Glutamatergic neuron (in vitro differentiated cells): Measurements from ENCODE around the gene SLF1. TPM values are rescaled to one million over a fixed set of nuclear protein-coding genes. Genes with fewer than 3 reads are reported as not detected.

Source experiments
- DNase-seq: peaks from one replicate; pipeline ENCODE4 v3.0.0; 2022
- H3K27ac Mint-ChIP-seq: one replicate; pipeline ENCODE4 v1.8.0; 2020; ENCODE audit warnings: mild to moderate bottlenecking, mixed read lengths, inconsistent platforms; ENCODE audit not compliant: unreplicated experiment
- H3K27me3 Mint-ChIP-seq: one replicate; pipeline ENCODE4 v1.8.0; 2020; ENCODE audit warnings: mild to moderate bottlenecking, moderate library complexity, mixed read lengths, inconsistent platforms; ENCODE audit not compliant: unreplicated experiment
- H3K36me3 Mint-ChIP-seq: one replicate; pipeline ENCODE4 v1.8.0; 2020; ENCODE audit warnings: mild to moderate bottlenecking, mixed read lengths, inconsistent platforms; ENCODE audit not compliant: unreplicated experiment
- H3K4me1 Mint-ChIP-seq: one replicate; pipeline ENCODE4 v1.8.0; 2020; ENCODE audit warnings: mild to moderate bottlenecking, low read depth, mixed read lengths, inconsistent platforms; ENCODE audit not compliant: unreplicated experiment
- H3K4me3 Mint-ChIP-seq: one replicate; pipeline ENCODE4 v1.8.0; 2020; ENCODE audit warnings: mild to moderate bottlenecking, mixed read lengths, inconsistent platforms; ENCODE audit not compliant: unreplicated experiment
- H3K9me3 Mint-ChIP-seq: one replicate; pipeline ENCODE4 v1.8.0; 2020; ENCODE audit warnings: mild to moderate bottlenecking, moderate library complexity, mixed read lengths, inconsistent platforms; ENCODE audit not compliant: unreplicated experiment
- total RNA-seq: library from RNA; stranded (reverse); fragmentation: NEBNext Ultra II Directional; extraction: Animal tissue kit (Norgen Biotek cat#: 25700); gene quantifications from one replicate; pipeline ENCODE4 v1.2.1, GENCODE V29; 2021; ENCODE audit not compliant: unreplicated experiment
- TF ChIP-seq, protein P1 (sequence below): fragments of 200-600 bp; sonication (generic); IDR thresholded peaks from one replicate; pipeline ENCODE4 v1.5.0; 2021; ENCODE audit not compliant: partially characterized antibody, unreplicated experiment

SLF1 gene
- total RNA-seq, 1 donor from 2014 or later, result 2.6 TPM

DNA sequence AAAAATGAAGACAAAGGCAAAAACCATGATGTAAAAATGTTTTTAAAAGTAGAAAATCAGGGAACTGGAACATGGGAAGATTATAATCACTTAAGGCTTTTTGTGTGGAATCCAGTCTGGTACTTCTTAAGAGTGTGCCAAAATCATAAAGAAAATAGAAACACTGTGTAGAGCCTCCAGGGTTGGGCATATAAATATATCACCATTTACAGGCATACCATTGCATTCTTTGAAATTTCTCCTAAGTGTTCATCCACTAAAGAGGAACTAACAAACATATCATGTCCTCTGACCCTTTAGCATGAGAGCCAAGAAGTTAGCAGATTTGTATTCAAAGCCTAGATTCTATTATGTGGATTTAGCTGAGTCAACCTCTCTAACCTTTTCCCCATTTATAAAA is 93.3 kb downstream of the SLF1 start:
- H3K4me1 Mint-ChIP-seq, result no peaks in the 10 kb centered on the region
- H3K27me3 Mint-ChIP-seq, result no peaks in the 10 kb centered on the region
- H3K9me3 Mint-ChIP-seq, result no peaks in the 10 kb centered on the region
- TF ChIP-seq, protein P1, sequence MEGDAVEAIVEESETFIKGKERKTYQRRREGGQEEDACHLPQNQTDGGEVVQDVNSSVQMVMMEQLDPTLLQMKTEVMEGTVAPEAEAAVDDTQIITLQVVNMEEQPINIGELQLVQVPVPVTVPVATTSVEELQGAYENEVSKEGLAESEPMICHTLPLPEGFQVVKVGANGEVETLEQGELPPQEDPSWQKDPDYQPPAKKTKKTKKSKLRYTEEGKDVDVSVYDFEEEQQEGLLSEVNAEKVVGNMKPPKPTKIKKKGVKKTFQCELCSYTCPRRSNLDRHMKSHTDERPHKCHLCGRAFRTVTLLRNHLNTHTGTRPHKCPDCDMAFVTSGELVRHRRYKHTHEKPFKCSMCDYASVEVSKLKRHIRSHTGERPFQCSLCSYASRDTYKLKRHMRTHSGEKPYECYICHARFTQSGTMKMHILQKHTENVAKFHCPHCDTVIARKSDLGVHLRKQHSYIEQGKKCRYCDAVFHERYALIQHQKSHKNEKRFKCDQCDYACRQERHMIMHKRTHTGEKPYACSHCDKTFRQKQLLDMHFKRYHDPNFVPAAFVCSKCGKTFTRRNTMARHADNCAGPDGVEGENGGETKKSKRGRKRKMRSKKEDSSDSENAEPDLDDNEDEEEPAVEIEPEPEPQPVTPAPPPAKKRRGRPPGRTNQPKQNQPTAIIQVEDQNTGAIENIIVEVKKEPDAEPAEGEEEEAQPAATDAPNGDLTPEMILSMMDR, result no peak
- H3K27ac Mint-ChIP-seq, result no peak overlapping the region
- no peaks in the 10 kb centered on the region for H3K36me3 Mint-ChIP-seq
- no peak for DNase-seq
- H3K4me3 Mint-ChIP-seq, result no peak overlapping the region

DNA sequence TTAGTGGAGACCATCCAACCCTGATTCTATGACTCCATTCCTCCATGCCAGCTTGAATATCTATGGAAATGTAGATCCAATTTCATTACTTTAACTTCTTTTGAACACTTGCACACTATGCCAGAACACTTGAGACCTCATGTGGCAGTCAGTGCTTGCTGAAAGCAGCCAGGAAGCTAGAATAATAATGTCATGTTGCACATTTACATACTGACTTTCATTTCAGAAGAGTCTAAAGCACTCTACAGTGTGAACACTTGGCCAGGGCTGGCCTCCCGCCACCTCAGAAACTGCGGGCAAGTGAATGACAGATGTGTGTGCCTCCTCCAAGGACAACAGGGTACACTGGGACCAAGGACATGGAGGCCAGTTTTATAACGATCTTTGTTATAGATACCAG is 97.3 kb downstream of the SLF1 start:
- Mint-ChIP-seq H3K9me3 (no peaks in the 10 kb centered on the region), H3K27me3 (no peaks in the 10 kb centered on the region), H3K4me1 (no peaks in the 10 kb centered on the region), H3K27ac (no peak overlapping the region), H3K36me3 (no peaks in the 10 kb centered on the region), H3K4me3 (no peak overlapping the region)
- no peak for DNase-seq
- TF ChIP-seq, protein P1, result no peak

DNA sequence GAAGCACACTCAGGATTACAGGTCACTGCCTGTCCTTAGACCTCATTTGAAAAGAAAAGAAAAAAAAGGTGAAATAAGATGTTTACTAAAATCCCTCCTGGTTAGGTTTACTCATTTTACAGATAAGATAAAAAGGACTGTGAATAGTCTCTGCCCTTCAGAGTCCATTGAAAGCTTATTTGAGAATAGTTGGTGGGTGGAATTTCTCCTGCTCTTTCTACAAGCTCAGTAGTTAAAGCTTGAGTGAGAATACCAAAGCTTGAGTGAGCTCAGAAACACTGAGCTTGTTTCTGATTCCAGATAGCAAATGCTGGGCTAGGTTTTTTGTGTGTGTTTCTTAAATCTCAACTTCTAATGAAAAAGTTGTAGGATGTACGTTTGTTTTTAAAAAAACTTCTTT is 106.7 kb downstream of the SLF1 start:
- TF ChIP-seq, protein P1, result no peak
- no peak overlapping the region for H3K27ac Mint-ChIP-seq
- H3K27me3 Mint-ChIP-seq, result no peaks in the 10 kb centered on the region
- no peaks in the 10 kb centered on the region for H3K9me3 Mint-ChIP-seq
- no peak overlapping the region for H3K4me3 Mint-ChIP-seq
- no peaks in the 10 kb centered on the region for H3K36me3 Mint-ChIP-seq
- DNase-seq, result no peak
- no peaks in the 10 kb centered on the region for H3K4me1 Mint-ChIP-seq

DNA sequence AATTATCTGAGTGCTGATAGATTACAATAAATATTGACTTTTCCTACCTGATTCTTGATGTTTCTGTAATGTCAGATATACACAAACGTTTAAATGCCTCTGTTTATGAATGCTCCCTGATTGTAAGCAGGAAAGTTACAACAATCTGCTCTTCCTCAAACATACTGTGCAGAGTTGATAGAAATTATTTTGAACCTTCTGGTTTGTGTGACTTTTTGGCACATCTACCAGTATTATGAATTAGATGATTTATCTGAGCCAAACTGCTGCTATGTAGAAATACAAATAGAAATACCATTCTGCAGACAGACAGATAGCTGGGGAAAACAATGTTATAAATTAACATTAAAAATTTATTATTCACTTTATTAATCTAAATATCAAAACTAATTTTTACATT is 113.0 kb downstream of the SLF1 start:
- TF ChIP-seq, protein P1, result no peak
- Mint-ChIP-seq H3K4me3 (no peak overlapping the region), H3K27me3 (no peaks in the 10 kb centered on the region), H3K27ac (no peak overlapping the region), H3K36me3 (no peaks in the 10 kb centered on the region), H3K9me3 (no peaks in the 10 kb centered on the region), H3K4me1 (no peaks in the 10 kb centered on the region)
- DNase-seq, result no peak

DNA sequence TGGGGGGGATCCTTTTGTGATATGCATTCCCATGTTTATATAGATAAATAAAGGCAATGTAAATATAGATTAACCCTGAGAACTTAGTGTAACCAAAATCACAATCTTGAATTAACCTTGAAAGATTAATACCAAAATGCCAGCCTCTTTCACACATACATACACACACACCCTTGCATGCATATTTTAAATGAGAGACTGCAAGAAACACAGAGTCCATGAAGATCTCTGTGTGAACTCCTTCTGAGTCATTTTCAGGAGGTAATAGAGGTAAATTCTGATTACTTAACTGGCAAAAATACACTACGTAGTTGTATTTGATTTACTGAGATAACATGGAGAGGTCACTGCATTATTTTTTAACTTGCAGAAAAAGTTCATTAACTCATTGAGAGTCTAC is 118.0 kb downstream of the SLF1 start:
- Mint-ChIP-seq H3K27ac (no peak overlapping the region), H3K4me3 (no peak overlapping the region), H3K9me3 (no peaks in the 10 kb centered on the region), H3K27me3 (no peaks in the 10 kb centered on the region), H3K36me3 (no peaks in the 10 kb centered on the region), H3K4me1 (peaks cover 5% of the 10 kb centered on the region)
- TF ChIP-seq, protein P1, result no peak
- DNase-seq, result no peak
